ENCODE results near the gene ABHD16A.

ABHD16A gene

GRCh38 chr6:31720196-31720770 lies 17.2 kb upstream of the ABHD16A start:
- Histone ChIP-seq H3K27ac (ENCODE audit: poor library complexity, severe bottlenecking) (no peak overlapping the region), H3K4me1 (ENCODE audit: insufficient read depth, poor library complexity, severe bottlenecking) (peaks cover 16% of the 10 kb centered on the region), H3K4me3 (ENCODE audit: severe bottlenecking) (no peak overlapping the region), H3K36me3 (ENCODE audit: low read depth) (no peaks in the 10 kb centered on the region), H3K9me3 (ENCODE audit: severe bottlenecking) (no peaks in the 10 kb centered on the region), H3K27me3 (ENCODE audit: insufficient read depth, poor library complexity, severe bottlenecking) (no peaks in the 10 kb centered on the region)
- peak; percentile 44; the same call in 2 of the 3 replicates for ATAC-seq (ENCODE audit: low read depth)
- TF ChIP-seq CTCF (IDR thresholded peaks at IDR 0.05; ENCODE audit: poor library complexity, severe bottlenecking), result no peak
- DNase-seq (ENCODE audit: low spot score), result no peak

DNA sequence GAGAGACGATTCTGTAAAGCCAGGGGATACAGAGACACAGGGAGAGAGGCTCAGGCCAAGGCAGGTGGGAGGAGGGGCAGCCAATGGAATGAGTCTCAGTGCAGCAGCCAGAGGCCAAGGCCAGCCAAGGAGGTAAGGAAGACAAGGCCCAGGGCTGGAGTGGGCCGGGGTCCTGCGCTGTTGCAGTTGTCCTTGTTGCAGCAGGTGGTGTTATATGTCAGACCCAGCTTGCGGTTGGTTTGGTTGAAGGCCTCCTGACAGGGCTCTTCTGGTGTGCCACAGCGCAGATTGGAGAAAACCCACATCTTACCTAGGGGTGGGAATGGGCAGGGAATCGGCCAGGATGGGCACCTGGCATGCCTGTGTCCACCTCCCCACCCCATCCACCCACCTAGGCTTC lies 15.9 kb upstream of the ABHD16A start:
- DNase-seq (ENCODE audit: low spot score) (no peak), ATAC-seq (ENCODE audit: low read depth) (no peak)
- Histone ChIP-seq H3K27ac (ENCODE audit: poor library complexity, severe bottlenecking) (peak overlapping the region; percentile 39), H3K36me3 (ENCODE audit: low read depth) (no peaks in the 10 kb centered on the region), H3K9me3 (ENCODE audit: severe bottlenecking) (no peaks in the 10 kb centered on the region), H3K4me1 (ENCODE audit: insufficient read depth, poor library complexity, severe bottlenecking) (peaks cover 16% of the 10 kb centered on the region), H3K4me3 (ENCODE audit: severe bottlenecking) (no peak overlapping the region), H3K27me3 (ENCODE audit: insufficient read depth, poor library complexity, severe bottlenecking) (no peaks in the 10 kb centered on the region)
- no peak for TF ChIP-seq CTCF (IDR thresholded peaks at IDR 0.05; ENCODE audit: poor library complexity, severe bottlenecking)

DNA sequence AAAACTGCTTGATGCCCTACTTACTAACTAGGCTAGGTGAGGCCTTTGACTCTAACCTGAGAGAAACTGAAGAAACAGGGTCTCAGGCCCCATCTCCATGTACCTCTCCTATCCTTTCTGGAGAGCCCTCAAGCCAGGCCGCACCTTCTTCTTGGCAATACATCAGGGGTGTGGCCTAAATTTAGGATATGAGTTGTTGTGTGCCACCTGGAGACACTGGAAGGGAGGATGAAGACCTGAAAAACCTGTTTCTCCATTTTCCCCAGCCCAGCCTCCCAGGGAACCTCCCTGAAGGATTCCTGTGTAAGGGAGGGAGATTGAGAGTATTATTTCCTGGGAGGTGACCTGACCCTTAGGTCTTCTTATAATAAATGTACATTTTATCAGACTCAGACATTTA lies 15.1 kb upstream of the ABHD16A start:
- TF ChIP-seq CTCF (IDR thresholded peaks at IDR 0.05; ENCODE audit: poor library complexity, severe bottlenecking), result no peak
- H3K9me3 ChIP-seq (ENCODE audit: severe bottlenecking), result no peaks in the 10 kb centered on the region
- no peak for DNase-seq (ENCODE audit: low spot score)
- no peaks in the 10 kb centered on the region for H3K27me3 ChIP-seq (ENCODE audit: insufficient read depth, poor library complexity, severe bottlenecking)
- peak overlapping the region; percentile 39 for H3K27ac ChIP-seq (ENCODE audit: poor library complexity, severe bottlenecking)
- no peaks in the 10 kb centered on the region for H3K36me3 ChIP-seq (ENCODE audit: low read depth)
- peaks cover 16% of the 10 kb centered on the region for H3K4me1 ChIP-seq (ENCODE audit: insufficient read depth, poor library complexity, severe bottlenecking)
- no peak overlapping the region for H3K4me3 ChIP-seq (ENCODE audit: severe bottlenecking)
- ATAC-seq (ENCODE audit: low read depth), result peak; percentile 81

GRCh38 chr6:31717499-31718222 lies 14.5 kb upstream of the ABHD16A start:
- ATAC-seq (ENCODE audit: low read depth), result peak; percentile 40; the same call in 1 of the 3 replicates
- Histone ChIP-seq H3K4me1 (ENCODE audit: insufficient read depth, poor library complexity, severe bottlenecking) (peaks cover 16% of the 10 kb centered on the region), H3K27ac (ENCODE audit: poor library complexity, severe bottlenecking) (peak overlapping the region; percentile 39), H3K36me3 (ENCODE audit: low read depth) (no peaks in the 10 kb centered on the region), H3K9me3 (ENCODE audit: severe bottlenecking) (no peaks in the 10 kb centered on the region), H3K27me3 (ENCODE audit: insufficient read depth, poor library complexity, severe bottlenecking) (no peaks in the 10 kb centered on the region), H3K4me3 (ENCODE audit: severe bottlenecking) (no peak overlapping the region)
- TF ChIP-seq CTCF (IDR thresholded peaks at IDR 0.05; ENCODE audit: poor library complexity, severe bottlenecking), result peak; percentile 25
- no peak for DNase-seq (ENCODE audit: low spot score)
